ENCODE data around the gene BTNL3.
"Not testable (repeated sequence)": the region's sequence is repeated elsewhere in the genome, so short reads cannot be mapped to it uniquely, and the experiment has no call there.

BTNL3 gene

DNA sequence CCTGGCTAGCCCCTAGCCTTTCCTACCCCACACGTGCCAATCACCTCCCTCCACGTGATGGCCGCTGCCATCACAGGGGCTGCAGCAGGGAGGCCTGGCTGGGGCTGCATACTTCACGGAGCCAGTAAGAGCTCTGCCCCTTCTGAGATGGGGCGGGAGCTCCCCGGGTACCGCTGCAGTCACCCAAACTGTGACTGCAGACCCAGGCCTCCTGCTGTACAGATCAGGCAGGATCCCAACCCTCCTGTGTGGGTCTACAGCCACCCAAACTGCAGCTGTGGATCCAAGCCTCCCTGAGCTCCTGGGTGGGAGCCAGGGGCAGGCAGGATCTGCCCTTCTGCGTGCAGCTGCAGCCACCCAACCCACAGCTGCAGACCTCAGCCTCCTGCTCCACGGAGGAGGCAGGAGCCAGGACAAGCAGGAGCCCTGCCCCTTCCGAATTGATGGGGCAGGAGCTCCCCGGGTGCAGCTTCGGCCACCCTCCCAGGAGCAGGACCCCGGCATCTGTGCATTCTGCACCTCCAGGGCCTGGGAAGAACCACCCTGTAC, 48.2 kb downstream of the BTNL3 start:
- TF ChIP-seq ZNF274 (IDR thresholded peaks at IDR 0.05; ENCODE audit: low read depth, low read length), result no peak
- no peak overlapping the region for H3K4me3 ChIP-seq (ENCODE audit: low read length)

DNA sequence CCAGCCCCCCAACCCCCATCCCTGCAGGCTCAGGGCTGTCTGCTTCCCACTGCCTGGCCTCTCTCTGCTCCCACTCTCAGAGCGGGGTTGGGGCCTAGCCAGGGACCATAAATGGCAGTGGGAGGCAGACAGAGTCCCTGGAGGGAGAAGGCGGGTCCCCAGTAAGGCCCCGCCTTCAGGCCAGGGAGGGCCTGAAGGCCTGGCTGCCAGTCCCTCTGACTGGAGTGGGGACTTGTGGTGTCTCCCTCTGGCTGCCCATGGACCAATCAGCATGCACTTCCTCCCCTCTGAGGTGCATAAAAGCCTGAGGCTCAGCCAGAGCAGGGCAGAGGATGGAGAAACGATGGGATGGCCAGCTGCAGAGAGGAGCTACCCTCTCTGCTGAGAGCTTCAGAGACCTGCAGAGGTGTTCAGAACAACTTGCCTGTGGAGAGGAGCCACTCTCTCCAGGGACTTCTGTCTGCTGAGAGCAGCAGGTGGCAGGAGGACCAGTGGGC, 48.8 kb downstream of the BTNL3 start:
- no peak for TF ChIP-seq ZNF274 (IDR thresholded peaks at IDR 0.05; ENCODE audit: low read depth, low read length)

DNA sequence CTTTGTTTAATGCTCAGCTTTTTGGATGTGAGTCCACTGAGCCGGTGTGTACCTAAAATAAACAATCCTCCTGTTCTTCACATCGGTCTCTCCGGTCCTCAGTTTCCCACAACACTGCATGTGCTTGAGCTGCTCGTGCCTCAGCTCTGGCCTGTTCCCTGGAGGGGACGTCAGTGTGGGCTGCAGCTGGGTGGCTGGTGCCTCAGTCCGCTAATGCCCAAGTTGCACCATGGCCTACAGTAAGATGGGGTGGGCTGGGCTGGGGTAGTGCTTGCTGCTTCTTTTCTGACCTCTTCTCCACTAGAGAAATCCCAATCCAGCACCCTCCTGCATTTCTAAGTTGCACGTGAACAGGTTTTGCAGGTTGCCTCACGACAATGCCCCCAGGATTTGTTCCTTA, 50.8 kb downstream of the BTNL3 start:
- H3K4me3 ChIP-seq (ENCODE audit: low read length), result no peak overlapping the region
- no peak for TF ChIP-seq ZNF274 (IDR thresholded peaks at IDR 0.05; ENCODE audit: low read depth, low read length)

More for the DNA sequence above, 48.8 kb downstream of the BTNL3 start:
- no peak overlapping the region for H3K4me3 ChIP-seq (ENCODE audit: low read length)

DNA sequence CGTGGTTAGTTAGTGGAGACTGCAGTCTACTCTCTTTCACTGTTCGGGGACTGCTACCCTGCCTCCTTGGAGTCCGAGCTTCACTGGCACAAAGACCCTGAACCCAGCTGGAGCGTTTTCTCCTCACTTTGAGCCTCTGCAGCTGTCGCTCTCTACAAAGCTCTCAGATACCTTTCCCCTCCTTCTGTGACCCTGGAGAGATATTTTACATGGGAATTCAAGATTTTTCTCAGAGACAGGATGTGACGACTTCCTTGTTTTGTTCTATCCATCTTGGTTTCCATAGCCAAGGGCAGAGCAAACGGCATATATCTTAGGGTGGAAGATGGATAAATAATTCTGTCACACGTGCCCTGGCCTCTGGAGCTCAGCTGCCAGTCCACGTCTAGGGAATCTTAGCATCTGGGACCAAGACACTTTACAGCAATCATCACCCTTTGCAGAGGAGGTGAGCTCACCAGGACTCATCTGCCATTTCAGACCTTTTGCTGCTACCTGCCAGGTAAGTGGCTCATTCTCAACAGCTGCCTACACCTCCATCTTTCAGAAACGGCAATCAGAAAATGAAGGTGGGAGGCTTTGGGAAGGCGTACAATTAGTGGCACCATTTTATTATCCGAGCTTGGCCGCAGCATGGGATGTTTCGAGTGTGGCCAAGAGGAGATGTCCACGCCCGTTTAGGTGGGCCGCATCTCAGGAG, 51.4 kb downstream of the BTNL3 start, which contains the start of gene BTNL9:
Gene BTNL9, plus strand, starts transcription at position 336 of the 700 bp plus-strand sequence. CDS start 5,224 bp downstream, outside the sequence.
- H3K4me3 ChIP-seq (ENCODE audit: low read length), result no peak within 1 kb of the TSS
- TF ChIP-seq ZNF274 (IDR thresholded peaks at IDR 0.05; ENCODE audit: low read depth, low read length), result no peak

DNA sequence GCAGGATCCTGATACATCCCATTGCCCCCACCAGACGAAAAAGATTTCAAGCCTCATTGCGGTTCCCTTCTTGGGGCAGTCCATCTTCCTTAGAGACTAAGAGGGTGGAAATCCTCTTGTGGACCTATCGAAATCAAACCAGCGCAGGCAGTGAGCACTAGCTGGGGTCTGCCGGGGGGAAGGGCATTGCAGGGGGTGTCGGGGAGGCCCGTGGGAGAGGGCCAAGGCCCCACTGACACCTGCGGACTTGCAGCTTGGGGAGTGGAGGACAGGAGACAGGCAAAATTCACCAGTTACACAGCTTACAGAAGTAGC, 51.9 kb downstream of the BTNL3 start:
- no peak overlapping the region for H3K4me3 ChIP-seq (ENCODE audit: low read length)
- no peak for TF ChIP-seq ZNF274 (IDR thresholded peaks at IDR 0.05; ENCODE audit: low read depth, low read length)

DNA sequence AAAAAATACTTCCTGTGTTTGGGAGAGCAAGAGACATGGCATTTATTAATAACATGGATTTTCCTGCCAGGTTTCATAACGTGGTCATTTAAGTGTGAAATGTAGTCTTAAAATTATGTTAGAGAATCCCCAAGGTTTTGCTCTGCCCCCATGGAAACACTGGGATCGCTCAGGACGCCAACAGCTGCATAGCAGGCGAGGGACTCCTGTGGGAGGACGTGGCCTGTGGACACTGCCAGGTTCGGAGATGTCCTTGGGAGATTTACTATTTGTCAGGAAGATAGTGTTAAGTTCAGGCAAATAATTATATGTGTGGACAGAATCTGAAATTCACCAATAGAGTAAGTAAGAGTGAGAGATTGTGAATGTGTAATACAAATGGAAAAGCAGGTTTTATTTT, 52.4 kb downstream of the BTNL3 start:
- no peak for TF ChIP-seq ZNF274 (IDR thresholded peaks at IDR 0.05; ENCODE audit: low read depth, low read length)
- no peak overlapping the region for H3K4me3 ChIP-seq (ENCODE audit: low read length)

DNA sequence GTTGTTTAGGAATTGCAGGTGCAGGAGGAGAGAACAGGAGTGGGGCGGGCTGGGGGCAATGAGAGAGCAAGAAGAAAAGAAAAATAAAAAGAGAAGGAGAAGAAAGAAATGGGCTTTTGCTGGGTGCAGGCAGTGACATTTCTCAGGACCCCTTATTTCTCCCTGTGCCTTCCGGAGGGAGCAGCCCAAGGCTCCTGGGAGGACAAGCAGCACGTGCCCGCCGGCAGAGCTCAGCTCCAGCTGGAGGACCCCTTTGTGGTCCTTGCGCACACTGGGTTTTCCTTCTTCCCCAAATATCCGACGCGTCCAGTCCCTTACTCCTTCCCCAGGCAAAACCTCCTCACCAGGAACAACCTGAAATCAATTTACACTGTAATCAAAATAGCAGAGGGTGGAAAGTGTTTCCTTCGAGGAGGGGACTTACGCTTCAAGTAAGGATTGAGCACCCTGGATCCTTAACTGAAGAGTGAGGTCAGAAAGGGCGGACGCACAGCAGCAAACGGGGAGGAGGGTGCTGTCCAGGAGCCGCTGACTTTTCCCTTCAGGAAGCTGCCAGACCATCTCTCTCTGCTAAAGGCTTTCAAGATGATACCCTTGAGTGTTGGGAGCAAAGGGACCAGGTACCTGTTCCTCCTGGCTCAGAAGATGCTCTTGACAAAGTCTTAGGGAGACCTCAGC, 53.5 kb downstream of the BTNL3 start:
- TF ChIP-seq ZNF274 (IDR thresholded peaks at IDR 0.05; ENCODE audit: low read depth, low read length), result no peak
- no peak overlapping the region for H3K4me3 ChIP-seq (ENCODE audit: low read length)

DNA sequence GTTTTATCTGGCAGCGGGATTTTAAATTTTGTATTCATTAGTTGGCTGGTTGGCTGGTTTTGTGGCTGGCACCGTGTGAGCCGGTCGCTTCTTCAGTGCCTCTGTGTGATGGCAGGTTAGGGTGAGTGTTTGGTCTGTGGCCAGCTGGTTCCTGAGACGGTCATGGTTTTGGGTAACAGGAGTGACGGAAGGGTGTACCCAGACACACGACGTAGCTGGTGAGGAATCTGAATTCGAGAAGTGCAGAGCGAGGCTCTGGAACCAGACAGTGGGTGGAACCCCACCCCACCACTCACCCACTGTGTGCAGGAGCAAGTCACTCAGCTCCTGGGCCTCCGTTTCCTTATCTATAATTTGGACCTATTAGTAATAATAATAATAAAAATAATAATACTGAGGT, 54.1 kb downstream of the BTNL3 start:
- no peak overlapping the region for H3K4me3 ChIP-seq (ENCODE audit: low read length)
- no peak for TF ChIP-seq ZNF274 (IDR thresholded peaks at IDR 0.05; ENCODE audit: low read depth, low read length)

DNA sequence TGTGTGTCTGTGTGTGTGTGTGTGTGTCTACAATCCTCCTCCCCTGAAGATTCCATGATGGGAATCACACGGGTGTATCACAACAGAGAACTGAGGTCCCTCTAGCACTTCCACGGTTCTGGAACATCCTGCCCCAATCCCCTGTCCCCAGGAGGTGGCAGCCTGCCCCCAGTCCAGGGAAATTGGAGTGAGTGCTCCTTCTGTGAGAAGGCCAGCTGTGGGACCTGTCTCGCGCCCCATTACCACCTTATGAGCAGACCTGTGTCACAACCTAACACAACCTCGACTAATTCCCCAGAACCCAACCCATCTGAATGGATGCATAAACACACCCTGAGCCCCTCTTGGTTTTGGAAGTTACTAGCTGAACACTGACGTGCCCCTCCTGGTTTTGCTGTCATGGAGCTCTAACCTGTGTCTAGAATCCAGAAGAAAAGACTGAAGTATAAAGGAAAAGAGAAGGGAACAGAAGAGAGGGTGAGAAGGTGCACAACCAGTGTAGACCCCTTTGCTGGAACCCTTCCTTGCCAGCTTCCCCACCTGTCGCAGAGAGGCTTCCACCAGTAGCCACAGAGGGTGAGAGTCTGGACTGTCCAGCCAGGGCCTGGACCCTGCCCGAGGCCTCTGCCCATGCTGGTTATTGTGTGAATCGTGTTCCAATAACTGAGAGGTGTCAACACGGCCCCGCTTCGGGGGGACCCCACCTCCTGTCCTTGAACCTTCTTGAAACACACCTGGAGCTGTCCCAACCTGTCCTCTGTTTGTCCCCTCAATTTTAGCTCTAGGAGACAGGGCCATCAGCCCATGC, 54.8 kb downstream of the BTNL3 start:
- H3K4me3 ChIP-seq (ENCODE audit: low read length), result no peak overlapping the region
- no peak for TF ChIP-seq ZNF274 (IDR thresholded peaks at IDR 0.05; ENCODE audit: low read depth, low read length)

DNA sequence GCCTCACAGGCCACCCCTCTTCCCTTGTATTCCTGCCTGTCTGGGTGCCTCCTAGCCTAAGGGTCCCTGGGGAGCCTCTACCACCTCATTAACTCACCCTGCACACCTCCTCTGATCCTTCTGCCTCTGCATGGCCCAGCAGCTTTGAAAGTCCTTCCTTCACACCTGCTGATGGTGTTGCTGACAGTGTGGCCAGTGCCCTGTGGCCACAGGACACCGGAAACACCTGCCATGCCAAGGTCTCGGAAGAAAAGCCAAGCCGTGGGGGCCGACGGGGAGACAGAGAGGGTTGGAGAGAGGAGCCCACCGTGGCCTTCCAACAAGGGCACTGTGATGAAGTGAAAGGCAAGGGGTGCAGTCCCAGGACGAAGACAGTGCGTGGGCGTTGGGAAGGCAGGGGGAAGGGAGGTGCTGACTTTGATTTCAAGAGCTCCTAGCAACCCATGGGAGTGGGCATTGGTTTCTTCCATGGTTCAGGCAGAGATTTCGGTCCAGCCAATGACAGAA, 55.5 kb downstream of the BTNL3 start:
- H3K4me3 ChIP-seq (ENCODE audit: low read length), result no peak overlapping the region
- no peak for TF ChIP-seq ZNF274 (IDR thresholded peaks at IDR 0.05; ENCODE audit: low read depth, low read length)

DNA sequence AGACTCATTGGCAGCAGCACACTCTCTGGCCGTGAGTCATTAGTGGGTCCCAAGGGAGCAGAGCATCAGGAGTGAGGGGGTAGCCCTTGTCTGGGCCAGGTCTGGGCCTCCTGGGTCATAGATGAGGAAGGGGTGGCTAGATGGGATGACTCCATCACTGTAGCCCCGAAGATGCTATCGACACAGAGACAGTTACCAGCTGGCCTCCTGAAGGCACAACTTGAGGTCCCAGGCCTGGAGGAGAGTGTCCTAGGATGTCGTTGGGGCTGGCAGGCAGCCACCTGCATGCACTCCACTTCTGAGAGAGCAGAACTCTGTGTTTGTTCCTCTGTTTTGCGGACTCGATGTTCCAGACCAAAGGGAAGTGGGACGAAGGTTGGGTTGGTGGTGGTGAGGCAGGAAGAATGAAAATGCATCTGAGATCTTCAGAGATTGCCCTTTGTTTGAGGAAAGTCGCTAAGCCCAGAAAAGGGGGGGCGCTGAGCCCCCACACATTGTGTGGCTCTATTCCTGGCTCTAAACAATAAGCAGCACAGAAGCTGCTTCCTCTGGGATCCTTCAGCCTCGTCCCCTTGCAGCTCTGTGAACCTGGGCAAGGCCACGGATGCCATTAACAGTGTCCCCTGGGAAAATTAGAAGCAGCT, 56.1 kb downstream of the BTNL3 start:
- no peak for TF ChIP-seq ZNF274 (IDR thresholded peaks at IDR 0.05; ENCODE audit: low read depth, low read length)
- H3K4me3 ChIP-seq (ENCODE audit: low read length), result no peak overlapping the region

DNA sequence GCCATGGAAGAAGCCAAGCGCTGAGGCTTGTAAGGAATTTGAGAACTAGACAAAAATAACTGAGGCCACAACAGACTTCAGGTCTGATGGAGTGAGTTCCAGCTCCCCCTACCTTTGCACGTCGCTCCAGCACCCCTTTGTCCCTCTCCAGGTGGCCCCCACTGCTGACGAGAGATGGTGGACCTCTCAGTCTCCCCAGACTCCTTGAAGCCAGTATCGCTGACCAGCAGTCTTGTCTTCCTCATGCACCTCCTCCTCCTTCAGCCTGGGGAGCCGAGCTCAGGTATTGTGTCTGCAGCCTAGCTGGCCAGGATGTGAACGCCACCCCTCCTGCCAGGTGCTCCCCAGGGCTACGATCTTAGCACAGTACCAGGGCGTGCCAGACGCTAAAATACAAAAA, 56.7 kb downstream of the BTNL3 start:
- H3K4me3 ChIP-seq (ENCODE audit: low read length), result no peak overlapping the region
- TF ChIP-seq ZNF274 (IDR thresholded peaks at IDR 0.05; ENCODE audit: low read depth, low read length), result no peak

DNA sequence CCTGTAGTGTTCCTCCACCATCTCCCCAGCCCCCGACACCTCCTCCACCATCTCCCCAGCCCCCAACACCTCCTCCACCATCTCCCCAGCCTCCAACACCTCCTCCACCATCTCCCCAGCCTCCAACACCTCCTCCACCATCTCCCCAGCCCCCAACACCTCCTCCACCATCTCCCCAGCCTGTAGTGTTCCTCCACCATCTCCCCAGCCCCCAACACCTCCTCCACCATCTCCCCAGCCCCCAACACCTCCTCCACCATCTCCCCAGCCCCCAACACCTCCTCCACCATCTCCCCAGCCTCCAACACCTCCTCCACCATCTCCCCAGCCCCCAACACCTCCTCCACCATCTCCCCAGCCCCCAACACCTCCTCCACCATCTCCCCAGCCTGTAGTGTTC, 57.2 kb downstream of the BTNL3 start:
- not testable (repeated sequence) for H3K4me3 ChIP-seq (ENCODE audit: low read length)

DNA sequence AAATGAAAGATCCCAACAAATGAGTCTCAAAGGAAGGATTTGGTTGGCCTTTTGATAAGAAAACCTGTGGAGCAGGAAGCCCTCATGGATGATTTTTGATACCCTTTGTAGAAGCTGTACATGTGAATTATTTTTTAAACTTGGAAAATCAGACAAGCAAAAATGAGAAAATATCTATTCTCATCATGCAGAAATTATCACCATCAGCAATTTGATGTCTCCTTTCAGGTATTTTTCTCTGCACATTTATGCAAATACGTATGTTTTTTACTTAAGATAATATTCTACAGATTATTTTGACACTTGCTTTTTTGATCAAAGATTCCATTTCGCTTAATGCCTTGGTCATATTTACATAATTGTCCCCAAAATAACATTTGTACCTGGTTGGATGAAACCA, 58.6 kb downstream of the BTNL3 start:
- no peak for TF ChIP-seq ZNF274 (IDR thresholded peaks at IDR 0.05; ENCODE audit: low read depth, low read length)
- no peak overlapping the region for H3K4me3 ChIP-seq (ENCODE audit: low read length)

All from GM08714 (cell line).